Neuronal stem cell (in vitro differentiated cells): Measurements from ENCODE around the gene AP5Z1.

ENCODE experiments used
- DNase-seq: peaks from one replicate; pipeline ENCODE4 v3.0.0-alpha.2; 2013; ENCODE audit warnings: low spot score
- H2AFZ ChIP-seq: one replicate; pipeline ENCODE4 v1.6.1; 2013; ENCODE audit warnings: mild to moderate bottlenecking, low read length, inconsistent platforms
- H2AK5ac ChIP-seq: 2 replicates; pipeline ENCODE4 v1.6.1; 2013; ENCODE audit warnings: low read depth, mild to moderate bottlenecking, inconsistent platforms, low read length, moderate library complexity, mixed read lengths
- H2BK120ac ChIP-seq: 2 replicates; pipeline ENCODE4 v1.6.1; 2013; ENCODE audit warnings: low read depth, mild to moderate bottlenecking, inconsistent platforms, low read length, moderate library complexity, mixed read lengths
- H2BK12ac ChIP-seq: one replicate; pipeline ENCODE4 v1.6.1; 2013; ENCODE audit warnings: low read length, inconsistent platforms
- H2BK15ac ChIP-seq: 2 replicates; pipeline ENCODE4 v1.6.1; 2013; ENCODE audit warnings: mild to moderate bottlenecking, low read length, inconsistent platforms, mixed read lengths
- H2BK5ac ChIP-seq: one replicate; pipeline ENCODE4 v1.6.1; 2013; ENCODE audit warnings: inconsistent platforms, mild to moderate bottlenecking, low read length, moderate library complexity
- H3K14ac ChIP-seq: one replicate; pipeline ENCODE4 v1.6.1; 2013; ENCODE audit warnings: low read length, inconsistent platforms
- H3K18ac ChIP-seq: 2 replicates; pipeline ENCODE4 v1.6.1; 2013; ENCODE audit warnings: low read length, inconsistent platforms
- H3K23ac ChIP-seq: 2 replicates; pipeline ENCODE4 v1.6.1; 2013; ENCODE audit warnings: low read depth, mild to moderate bottlenecking, mixed read lengths, low read length, inconsistent platforms; ENCODE audit not compliant: poor library complexity
- H3K27ac ChIP-seq: replicated peaks from 3 replicates; pipeline ENCODE4 v1.5.1; 2013; ENCODE audit warnings: low read length, inconsistent platforms
- H3K27me3 ChIP-seq, 3 experiments: 2 replicates each; pipeline ENCODE4 v1.6.1; 2013; ENCODE audit warnings: low read length in 3 of 3, mild to moderate bottlenecking in 2 of 3, inconsistent platforms in 1 of 3, low read depth in 1 of 3, mixed read lengths in 1 of 3, moderate library complexity in 1 of 3; ENCODE audit not compliant: control insufficient read depth in 3 of 3, insufficient read depth in 3 of 3
- H3K36me3 ChIP-seq, 2 donors: replicated peaks in 1 of 2; 2 replicates each; pipeline ENCODE4 v1.6.1; 2013; ENCODE audit warnings: low read length in 2 of 2; ENCODE audit not compliant: control insufficient read depth in 2 of 2, insufficient read depth in 2 of 2
- H3K4ac ChIP-seq: 2 replicates; pipeline ENCODE4 v1.6.1; 2013; ENCODE audit warnings: inconsistent platforms, mild to moderate bottlenecking, low read length, moderate library complexity
- H3K4me1 ChIP-seq, 2 donors: 1 replicate in 1 of 2; 2 replicates in 1 of 2; pipeline ENCODE4 v1.6.1; 2013; ENCODE audit warnings: low read length in 2 of 2, low read depth in 1 of 2; ENCODE audit not compliant: control insufficient read depth in 2 of 2, insufficient read depth in 1 of 2
- H3K4me2 ChIP-seq: one replicate; pipeline ENCODE4 v1.6.1; 2013; ENCODE audit warnings: mild to moderate bottlenecking, low read length, inconsistent platforms; ENCODE audit not compliant: insufficient read depth, poor library complexity, severe bottlenecking
- H3K4me3 ChIP-seq, 2 donors: 2 replicates each; pipeline ENCODE4 v1.5.1; 2013; ENCODE audit warnings: low read length in 2 of 2, mild to moderate bottlenecking in 2 of 2, inconsistent platforms in 1 of 2, moderate library complexity in 1 of 2
- H3K79me1 ChIP-seq: one replicate; pipeline ENCODE4 v1.6.1; 2013; ENCODE audit warnings: low read depth, mild to moderate bottlenecking, inconsistent platforms, low read length, moderate library complexity
- H3K9ac ChIP-seq: one replicate; pipeline ENCODE4 v1.6.1; 2013; ENCODE audit warnings: mild to moderate bottlenecking, low read depth, low read length, inconsistent platforms; ENCODE audit not compliant: poor library complexity
- H3K9me3 ChIP-seq, 2 donors: replicated peaks in 1 of 2; 2 replicates each; pipeline versions ENCODE3 to v1.6.1; 2013; ENCODE audit warnings: low read length in 2 of 2, mild to moderate bottlenecking in 2 of 2, inconsistent platforms in 1 of 2, low read depth in 1 of 2, mixed read lengths in 1 of 2, moderate library complexity in 1 of 2; ENCODE audit not compliant: control insufficient read depth in 2 of 2, insufficient read depth in 1 of 2
- H4K8ac ChIP-seq: one replicate; pipeline ENCODE4 v1.6.1; 2013; ENCODE audit warnings: low read depth, mild to moderate bottlenecking, inconsistent platforms, low read length, moderate library complexity
- H4K91ac ChIP-seq: one replicate; pipeline ENCODE4 v1.6.1; 2013; ENCODE audit warnings: low read length, low read depth, mild to moderate bottlenecking, inconsistent platforms; ENCODE audit not compliant: poor library complexity
- WGBS, 2 donors: extraction: QIAGEN DNeasy Blood & Tissue Kit; methylation state at CpG; one replicate each; pipeline ENCODE4 v1.1.7; 2013; ENCODE audit warnings: missing lambda C conversion rate in 2 of 2, mixed read lengths in 1 of 2; ENCODE audit not compliant: insufficient read length in 2 of 2, insufficient replicate concordance in 1 of 2; ENCODE audit errors: extremely low coverage in 2 of 2; 5-methylcytosine and 5-hydroxymethylcytosine counted together

Gene AP5Z1

DNA sequence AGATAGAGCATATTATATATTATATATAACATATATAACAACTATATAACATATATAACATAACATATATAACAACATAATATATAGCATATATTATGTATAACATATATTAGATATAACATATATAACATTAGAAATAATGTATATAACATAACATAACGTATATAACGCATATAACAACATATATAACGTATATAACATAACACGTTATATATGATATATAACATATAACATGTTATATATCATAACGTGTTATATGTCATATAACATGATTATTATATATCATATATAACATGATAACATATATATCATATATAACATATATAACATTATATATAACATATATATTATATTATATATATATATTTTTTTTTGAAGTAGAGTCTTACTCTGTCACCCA is 3.7 kb downstream of the AP5Z1 start:
- peaks cover 9% of the 10 kb centered on the region for H3K79me1 ChIP-seq
- H3K27me3 ChIP-seq = no peaks in the 10 kb centered on the region

DNA sequence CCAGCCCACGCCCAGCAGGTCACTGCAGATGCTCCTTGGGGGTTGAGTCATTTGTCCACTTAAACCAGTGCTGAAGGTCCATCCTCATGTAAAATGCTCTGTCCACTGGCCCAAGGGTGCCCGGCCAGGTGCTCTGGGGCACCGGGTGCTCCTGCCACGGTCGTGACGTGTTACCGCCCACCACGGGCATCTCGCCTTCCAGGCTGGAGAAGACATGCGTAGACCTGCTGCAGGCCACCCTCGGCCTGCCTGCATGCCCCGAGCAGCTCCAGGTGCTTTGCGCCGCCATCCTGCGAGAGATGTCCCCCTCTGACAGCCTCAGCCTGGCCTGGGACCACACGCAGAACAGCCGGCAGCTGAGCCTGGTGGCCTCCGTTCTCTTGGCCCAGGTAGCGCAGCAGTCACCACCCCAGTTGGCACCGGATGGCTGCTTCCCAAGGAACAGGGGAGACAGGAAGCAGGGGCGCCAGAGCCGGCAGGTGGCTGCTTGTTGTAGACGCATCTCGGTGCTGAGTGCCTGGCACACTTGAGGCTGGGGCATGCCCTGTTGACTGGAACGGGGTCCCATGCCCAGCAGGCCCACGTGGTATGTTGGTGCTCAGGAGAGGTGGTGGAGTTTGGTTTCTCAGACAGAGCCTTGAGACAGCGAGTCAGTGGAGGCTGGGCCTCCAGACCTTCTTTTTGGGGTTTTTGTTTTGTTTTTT is 6.1 kb downstream of the AP5Z1 start:
- no peak overlapping the region for H2AK5ac ChIP-seq
- no peak overlapping the region for H2BK15ac ChIP-seq
- WGBS, 2 donors = no CpG with 5 or more reads among the region's 27 CpGs
- no peak overlapping the region for H3K14ac ChIP-seq
- H4K8ac ChIP-seq = no peak overlapping the region
- no peak overlapping the region for H3K4me2 ChIP-seq
- no peak overlapping the region for H3K4ac ChIP-seq
- no peaks in the 10 kb centered on the region for H3K4me1 ChIP-seq
- no peak overlapping the region for H2AFZ ChIP-seq
- peaks cover 14 to 50% of the 10 kb centered on the region in 2 donors for H3K36me3 ChIP-seq
- no peak overlapping the region for H3K27ac ChIP-seq
- H3K79me1 ChIP-seq = peaks cover 7% of the 10 kb centered on the region
- peak overlapping the region; percentile 24 for H2BK5ac ChIP-seq
- H3K9me3 ChIP-seq = no peaks in the 10 kb centered on the region
- H2BK120ac ChIP-seq = no peak overlapping the region
- H2BK12ac ChIP-seq = no peak overlapping the region
- H3K27me3 ChIP-seq = no peaks in the 10 kb centered on the region
- no peak overlapping the region for H3K9ac ChIP-seq
- H3K4me3 ChIP-seq = no peak overlapping the region
- no peak for DNase-seq
- no peak overlapping the region for H3K18ac ChIP-seq
- no peak overlapping the region for H4K91ac ChIP-seq
- H3K23ac ChIP-seq = no peak overlapping the region

More for the DNA sequence above, 3.7 kb downstream of the AP5Z1 start:
- Histone ChIP-seq H3K4me1 (peaks cover 7 to 11% of the 10 kb centered on the region in 2 donors), H3K18ac (no peak overlapping the region), H3K27ac (no peak overlapping the region), H2BK15ac (no peak overlapping the region), H3K9me3 (no peaks in the 10 kb centered on the region), H2BK120ac (no peak overlapping the region), H3K14ac (no peak overlapping the region), H2AFZ (no peak overlapping the region), H4K8ac (no peak overlapping the region), H2BK5ac (no peak overlapping the region), H2BK12ac (no peak overlapping the region), H3K9ac (no peak overlapping the region), H3K4me3 (no peak overlapping the region), H2AK5ac (no peak overlapping the region), H3K4me2 (no peak overlapping the region), H3K23ac (no peak overlapping the region), H3K4ac (no peak overlapping the region), H4K91ac (no peak overlapping the region), H3K36me3 (peaks cover 13 to 32% of the 10 kb centered on the region in 2 donors)
- DNase-seq = no peak
- WGBS, 2 donors = 100% methylated on average over 2 of the region's 5 CpGs; no CpG with 5 or more reads in 1 of the 2 donors

DNA sequence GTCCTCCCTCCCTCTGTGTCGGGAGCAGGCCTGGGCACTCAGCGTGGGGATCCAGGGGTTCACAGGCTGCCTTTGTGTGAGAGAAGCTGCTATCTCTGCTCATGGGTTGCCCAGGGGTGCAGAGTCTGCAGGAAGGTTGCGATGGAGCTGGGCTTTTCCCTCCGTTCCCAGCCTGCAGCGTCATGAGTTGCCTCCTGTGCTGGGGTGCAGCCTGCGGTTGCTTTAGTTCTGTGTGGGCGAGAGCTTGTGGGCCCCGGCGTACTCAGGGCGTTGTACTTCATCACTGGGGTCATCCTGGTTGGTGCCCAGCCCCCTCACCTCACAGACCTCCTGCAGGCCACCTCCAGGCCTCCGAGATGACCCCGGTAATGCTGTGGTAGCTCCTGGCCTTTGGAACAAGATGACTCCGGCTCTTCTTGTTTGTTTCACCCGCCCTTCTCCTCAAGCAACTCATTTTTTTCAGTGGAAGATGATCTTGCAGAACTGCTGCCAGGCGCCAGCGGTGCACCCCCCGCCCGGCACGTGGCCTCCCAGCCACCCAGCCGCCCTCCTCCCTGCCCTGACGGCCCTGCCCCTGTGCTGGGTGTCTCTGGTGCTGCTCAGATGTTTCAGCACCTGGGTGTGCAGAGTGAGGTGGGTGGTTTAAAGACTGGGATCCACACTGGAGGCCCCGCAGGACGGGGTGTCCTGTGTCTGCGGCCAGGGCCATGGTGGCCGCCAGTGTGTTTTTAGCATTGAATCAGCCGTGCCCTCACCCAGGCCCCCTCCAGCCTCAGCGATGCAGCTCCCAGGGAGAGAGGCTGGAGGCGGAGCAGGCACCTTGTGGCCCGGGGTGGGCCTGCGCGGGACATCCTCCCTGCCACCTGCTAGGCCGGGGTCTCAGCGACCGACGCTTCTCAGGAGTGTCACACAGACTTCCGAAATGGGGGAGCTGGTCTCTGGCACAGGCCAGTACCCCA is 7.2 kb downstream of the AP5Z1 start:
- H2BK12ac ChIP-seq = no peak overlapping the region
- H2BK15ac ChIP-seq = no peak overlapping the region
- DNase-seq = no peak
- H3K4me2 ChIP-seq = no peak overlapping the region
- H3K9me3 ChIP-seq = no peaks in the 10 kb centered on the region
- H3K14ac ChIP-seq = no peak overlapping the region
- H2AK5ac ChIP-seq = peak overlapping the region; percentile 56
- peak overlapping the region; percentile 65 for H3K23ac ChIP-seq
- no peak overlapping the region for H2BK120ac ChIP-seq
- H3K27ac ChIP-seq = no peak overlapping the region
- no peak overlapping the region for H3K4me3 ChIP-seq
- H2AFZ ChIP-seq = no peak overlapping the region
- no CpG with 5 or more reads among the region's 36 CpGs for WGBS, 2 donors
- no peak overlapping the region for H4K91ac ChIP-seq
- H3K79me1 ChIP-seq = peaks cover 7% of the 10 kb centered on the region
- H3K27me3 ChIP-seq = no peaks in the 10 kb centered on the region
- peaks cover 14 to 55% of the 10 kb centered on the region in 2 donors for H3K36me3 ChIP-seq
- H4K8ac ChIP-seq = no peak overlapping the region
- no peaks in the 10 kb centered on the region for H3K4me1 ChIP-seq
- no peak overlapping the region for H3K18ac ChIP-seq
- no peak overlapping the region for H3K4ac ChIP-seq
- no peak overlapping the region for H3K9ac ChIP-seq
- peak overlapping the region; percentile 39 for H2BK5ac ChIP-seq

DNA sequence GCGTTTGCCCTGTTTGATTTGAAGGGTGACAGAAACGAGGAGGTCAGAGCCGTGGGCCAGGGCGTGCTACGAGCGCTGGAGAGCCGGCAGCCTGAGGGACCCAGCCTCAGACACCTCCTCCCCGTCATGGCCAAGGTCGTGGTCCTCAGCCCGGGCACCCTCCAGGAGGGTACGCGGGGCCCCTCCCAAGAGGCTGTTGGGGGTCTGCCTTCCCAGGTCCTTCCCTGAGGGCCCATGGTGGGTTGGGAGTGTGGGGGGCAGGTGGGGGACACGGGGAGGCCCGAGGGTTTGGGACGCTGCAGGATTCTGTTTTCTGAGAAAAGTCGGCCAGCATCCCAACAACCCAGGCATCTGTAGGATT is 7.8 kb downstream of the AP5Z1 start:
- Histone ChIP-seq H3K4ac (no peak overlapping the region), H4K91ac (no peak overlapping the region), H3K18ac (no peak overlapping the region), H3K4me3 (no peak overlapping the region), H3K9me3 (no peaks in the 10 kb centered on the region), H3K23ac (no peak overlapping the region), H3K9ac (no peak overlapping the region), H3K36me3 (peaks cover 16 to 62% of the 10 kb centered on the region in 2 donors), H2BK12ac (no peak overlapping the region), H2AK5ac (no peak overlapping the region), H2BK5ac (peak overlapping the region; percentile 39), H3K14ac (no peak overlapping the region), H3K4me2 (no peak overlapping the region), H4K8ac (no peak overlapping the region), H2BK15ac (no peak overlapping the region), H3K4me1 (no peaks in the 10 kb centered on the region), H3K79me1 (peaks cover 7% of the 10 kb centered on the region), H3K27me3 (no peaks in the 10 kb centered on the region), H2BK120ac (no peak overlapping the region), H2AFZ (no peak overlapping the region), H3K27ac (no peak overlapping the region)
- no peak for DNase-seq
- no CpG with 5 or more reads among the region's 16 CpGs for WGBS, 2 donors
